NB4 (cell line): ENCODE results near the gene NXPH2.

Source experiments
- DNase-seq: peaks from one replicate; pipeline ENCODE4 v3.0.0; 2010; ENCODE audit warnings: low read depth
- H3K4me3 ChIP-seq: one replicate; pipeline ENCODE4 v1.5.1; 2011; ENCODE audit warnings: mild to moderate bottlenecking, low read depth, low read length, moderate library complexity
- MYC ChIP-seq: IDR thresholded peaks from 2 replicates; pipeline ENCODE4 v1.6.1; 2011; ENCODE audit warnings: low read depth, low read length
- POLR2A ChIP-seq: IDR thresholded peaks from 2 replicates; pipeline ENCODE4 v1.6.1; 2011; ENCODE audit warnings: mild to moderate bottlenecking; ENCODE audit not compliant: insufficient read length; ENCODE audit errors: extremely low read depth
- TF ChIP-seq, protein P1 (sequence below): IDR thresholded peaks from 2 replicates; pipeline ENCODE4 v1.6.1; 2011; ENCODE audit warnings: low read depth, low read length
- TF ChIP-seq, protein P2 (sequence below): IDR thresholded peaks from one replicate; pipeline ENCODE4 v1.5.1; 2012; ENCODE audit warnings: low read depth, low read length

The NXPH2 gene

DNA sequence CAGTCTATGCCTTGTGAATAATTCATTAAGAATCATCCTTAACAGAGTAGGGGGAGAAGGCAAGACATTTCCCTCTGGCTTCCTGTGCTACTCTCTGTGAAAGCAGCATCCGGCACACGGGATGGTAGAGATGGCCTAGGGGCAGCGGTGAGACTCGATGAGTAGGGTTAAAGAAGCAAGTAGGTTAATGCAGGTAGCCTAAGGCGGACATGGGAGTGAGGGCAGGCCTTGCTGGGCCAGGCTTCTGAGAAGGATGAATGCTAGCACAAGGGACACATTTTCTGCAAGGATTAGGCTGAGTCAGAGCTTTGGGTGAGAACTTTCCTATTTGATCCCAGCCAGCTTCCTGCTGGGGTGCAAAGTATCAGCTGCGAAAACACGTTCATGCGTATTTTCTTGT lies 80.8 kb downstream of the NXPH2 start:
- no peak overlapping the region for H3K4me3 ChIP-seq
- TF ChIP-seq, protein P1, sequence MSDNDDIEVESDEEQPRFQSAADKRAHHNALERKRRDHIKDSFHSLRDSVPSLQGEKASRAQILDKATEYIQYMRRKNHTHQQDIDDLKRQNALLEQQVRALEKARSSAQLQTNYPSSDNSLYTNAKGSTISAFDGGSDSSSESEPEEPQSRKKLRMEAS, result no peak
- TF ChIP-seq MYC, result no peak
- TF ChIP-seq, protein P2, sequence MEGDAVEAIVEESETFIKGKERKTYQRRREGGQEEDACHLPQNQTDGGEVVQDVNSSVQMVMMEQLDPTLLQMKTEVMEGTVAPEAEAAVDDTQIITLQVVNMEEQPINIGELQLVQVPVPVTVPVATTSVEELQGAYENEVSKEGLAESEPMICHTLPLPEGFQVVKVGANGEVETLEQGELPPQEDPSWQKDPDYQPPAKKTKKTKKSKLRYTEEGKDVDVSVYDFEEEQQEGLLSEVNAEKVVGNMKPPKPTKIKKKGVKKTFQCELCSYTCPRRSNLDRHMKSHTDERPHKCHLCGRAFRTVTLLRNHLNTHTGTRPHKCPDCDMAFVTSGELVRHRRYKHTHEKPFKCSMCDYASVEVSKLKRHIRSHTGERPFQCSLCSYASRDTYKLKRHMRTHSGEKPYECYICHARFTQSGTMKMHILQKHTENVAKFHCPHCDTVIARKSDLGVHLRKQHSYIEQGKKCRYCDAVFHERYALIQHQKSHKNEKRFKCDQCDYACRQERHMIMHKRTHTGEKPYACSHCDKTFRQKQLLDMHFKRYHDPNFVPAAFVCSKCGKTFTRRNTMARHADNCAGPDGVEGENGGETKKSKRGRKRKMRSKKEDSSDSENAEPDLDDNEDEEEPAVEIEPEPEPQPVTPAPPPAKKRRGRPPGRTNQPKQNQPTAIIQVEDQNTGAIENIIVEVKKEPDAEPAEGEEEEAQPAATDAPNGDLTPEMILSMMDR, result no peak
- TF ChIP-seq POLR2A, result no peak

DNA sequence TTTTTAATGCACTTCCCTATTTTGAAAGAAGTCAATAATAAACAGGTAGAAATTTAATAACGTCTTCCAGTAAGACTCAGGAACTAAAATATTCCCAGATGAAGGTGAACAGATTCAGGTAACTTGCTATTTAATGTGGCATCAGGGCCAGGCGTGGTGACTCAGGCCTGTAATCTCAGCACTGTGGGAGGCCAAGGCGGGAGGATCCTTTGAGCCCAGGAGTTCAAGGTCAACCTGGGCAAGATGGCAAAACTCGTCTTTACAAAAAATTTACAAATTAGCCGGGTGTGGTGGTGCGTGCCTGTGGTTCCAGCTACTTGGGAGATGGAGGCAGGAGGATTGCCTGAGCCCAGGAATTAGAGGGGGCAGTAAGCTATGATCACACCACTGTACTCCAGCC lies 81.8 kb downstream of the NXPH2 start:
- H3K4me3 ChIP-seq, result no peak overlapping the region
- TF ChIP-seq POLR2A, result no peak
- no peak for DNase-seq

More for the DNA sequence above, 80.8 kb downstream of the NXPH2 start:
- DNase-seq, result no peak

DNA sequence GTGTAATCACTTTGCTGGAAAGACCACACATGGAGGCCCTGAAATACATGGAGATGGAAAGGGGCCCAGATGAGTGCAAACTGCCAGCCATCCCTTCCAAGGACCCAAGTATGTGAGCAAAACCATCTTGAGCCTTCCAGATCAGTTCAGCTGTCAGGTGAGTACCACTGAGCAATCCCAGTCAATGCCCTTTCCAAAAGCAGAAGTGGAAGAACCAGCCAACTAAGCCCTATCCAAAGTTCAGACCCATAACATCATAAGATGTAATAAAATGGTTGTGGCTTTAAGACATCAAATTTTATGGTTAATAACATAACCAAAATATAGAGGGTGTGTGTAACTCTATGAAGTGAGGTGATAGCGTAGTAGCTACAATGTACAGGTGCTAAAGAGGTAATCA lies 88.5 kb downstream of the NXPH2 start:
- no peak for DNase-seq
- TF ChIP-seq, protein P2, result no peak
- TF ChIP-seq POLR2A (no peak), MYC (no peak)
- TF ChIP-seq, protein P1, result no peak
- no peak overlapping the region for H3K4me3 ChIP-seq

DNA sequence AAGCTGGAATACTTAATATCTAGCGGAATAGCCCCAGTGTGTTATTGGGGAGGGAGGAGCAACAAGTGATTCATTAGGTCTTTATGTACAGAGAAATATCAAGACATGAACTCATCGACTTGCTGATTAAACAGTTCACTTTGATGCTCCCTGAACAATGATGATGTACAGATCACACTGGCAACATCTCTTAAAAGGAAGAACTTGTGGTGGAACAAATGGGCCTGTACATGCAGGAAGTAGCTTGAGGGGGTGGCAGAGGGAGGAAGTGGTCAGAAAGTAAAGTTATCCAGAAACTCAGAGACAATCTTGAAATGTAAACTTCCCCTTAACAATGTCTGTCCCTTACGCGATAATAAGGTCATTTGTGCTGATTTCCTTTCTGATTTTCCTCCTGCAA lies 90.5 kb downstream of the NXPH2 start:
- H3K4me3 ChIP-seq, result no peak overlapping the region
- peak; percentile 55 for DNase-seq
- TF ChIP-seq, protein P1, result no peak
- TF ChIP-seq MYC (no peak), POLR2A (no peak)
- TF ChIP-seq, protein P2, result no peak

DNA sequence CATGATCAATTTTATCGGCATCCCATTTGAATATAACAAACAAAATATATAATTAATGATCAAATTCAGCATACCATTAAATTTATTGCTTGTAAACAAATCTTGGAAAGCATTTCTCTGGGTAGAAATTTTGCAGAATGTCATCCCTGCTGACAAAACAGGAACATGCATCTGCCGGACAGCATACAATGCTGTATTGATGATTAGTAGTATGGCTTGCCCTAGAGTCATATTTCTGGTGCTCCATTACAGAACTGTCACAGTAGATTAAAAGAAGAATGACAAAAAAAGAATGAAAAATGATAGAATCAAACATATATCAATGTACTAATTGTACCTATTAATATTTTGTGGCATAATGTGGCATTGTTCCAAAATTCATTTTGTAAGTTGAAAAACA lies 98.0 kb downstream of the NXPH2 start:
- no peak overlapping the region for H3K4me3 ChIP-seq
- TF ChIP-seq, protein P2, result no peak
- no peak for TF ChIP-seq POLR2A
- TF ChIP-seq, protein P1, result no peak
- no peak for TF ChIP-seq MYC
- DNase-seq, result no peak

DNA sequence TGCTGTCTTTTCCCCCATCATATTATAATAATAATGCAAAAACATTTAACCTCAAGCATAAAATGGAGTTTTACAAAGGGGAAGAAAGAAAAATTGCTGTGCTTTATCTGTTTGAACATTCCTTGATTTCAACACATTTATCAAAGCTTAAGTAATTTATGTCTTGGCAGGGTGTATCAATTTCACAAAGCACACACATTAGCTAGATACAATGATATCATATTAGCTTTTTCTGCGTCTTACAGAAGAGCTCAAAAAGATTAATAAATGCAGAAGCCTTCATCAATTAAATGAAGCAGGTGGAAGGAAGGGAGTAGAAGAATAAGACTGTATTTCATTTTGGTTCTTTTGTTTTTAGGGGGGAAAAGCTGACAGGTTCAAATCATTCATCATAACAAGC lies 103.0 kb downstream of the NXPH2 start:
- no peak for DNase-seq
- TF ChIP-seq POLR2A (no peak), MYC (no peak)
- TF ChIP-seq, protein P2, result no peak
- TF ChIP-seq, protein P1, result no peak
- no peak overlapping the region for H3K4me3 ChIP-seq
